ENCODE data around the gene FETUB.

The FETUB gene

GRCh38 chr3:186620213-186621092 lies 19.7 kb upstream of the FETUB start:
- Histone ChIP-seq H3K4me1 (peaks cover 8% of the 10 kb centered on the region), H3K9ac (no peak overlapping the region), H3K9me3 (no peaks in the 10 kb centered on the region), H3K36me3 (no peaks in the 10 kb centered on the region), H3K4me2 (no peak overlapping the region), H4K20me1 (no peaks in the 10 kb centered on the region), H3K4me3 (no peak overlapping the region), H3K27me3 (no peaks in the 10 kb centered on the region), H3K27ac (no peak overlapping the region)
- no peak for TF ChIP-seq Cebpa-rat (IDR thresholded peaks at IDR 0.05)

- no peaks in the 10 kb centered on the region for H3K27me3 ChIP-seq
- no peak for TF ChIP-seq Cebpa-rat (IDR thresholded peaks at IDR 0.05)
- H3K4me3 ChIP-seq = no peak overlapping the region
- no peak overlapping the region for H3K4me2 ChIP-seq
- H3K4me1 ChIP-seq = peaks cover 2% of the 10 kb centered on the region
- no peaks in the 10 kb centered on the region for H4K20me1 ChIP-seq
- no peak overlapping the region for H3K27ac ChIP-seq
- no peaks in the 10 kb centered on the region for H3K36me3 ChIP-seq
- no peaks in the 10 kb centered on the region for H3K9me3 ChIP-seq
- no peak overlapping the region for H3K9ac ChIP-seq
These were observed 18.1 kb upstream of the FETUB start for GRCh38 chr3:186621894-186622650.

- TF ChIP-seq Cebpa-rat (IDR thresholded peaks at IDR 0.05) = no peak
- Histone ChIP-seq H3K36me3 (no peaks in the 10 kb centered on the region), H3K4me1 (no peaks in the 10 kb centered on the region), H3K27me3 (no peaks in the 10 kb centered on the region), H3K4me3 (no peak overlapping the region), H4K20me1 (no peaks in the 10 kb centered on the region), H3K9me3 (no peaks in the 10 kb centered on the region), H3K27ac (no peak overlapping the region), H3K4me2 (no peak overlapping the region), H3K9ac (no peak overlapping the region)
These were observed 17.4 kb upstream of the FETUB start for GRCh38 chr3:186622651-186623310.

GRCh38 chr3:186624598-186624997 lies 15.6 kb upstream of the FETUB start:
- H3K27me3 ChIP-seq = no peaks in the 10 kb centered on the region
- no peak overlapping the region for H3K4me3 ChIP-seq
- H3K4me1 ChIP-seq = no peaks in the 10 kb centered on the region
- H4K20me1 ChIP-seq = no peaks in the 10 kb centered on the region
- no peak overlapping the region for H3K4me2 ChIP-seq
- no peaks in the 10 kb centered on the region for H3K9me3 ChIP-seq
- no peak for TF ChIP-seq Cebpa-rat (IDR thresholded peaks at IDR 0.05)
- H3K9ac ChIP-seq = no peak overlapping the region
- no peak overlapping the region for H3K27ac ChIP-seq
- no peaks in the 10 kb centered on the region for H3K36me3 ChIP-seq

- H3K36me3 ChIP-seq = no peaks in the 10 kb centered on the region
- no peaks in the 10 kb centered on the region for H3K27me3 ChIP-seq
- no peak for TF ChIP-seq Cebpa-rat (IDR thresholded peaks at IDR 0.05)
- no peak overlapping the region for H3K27ac ChIP-seq
- no peak overlapping the region for H3K4me3 ChIP-seq
- H3K4me2 ChIP-seq = no peak overlapping the region
- no peaks in the 10 kb centered on the region for H4K20me1 ChIP-seq
- H3K9me3 ChIP-seq = no peaks in the 10 kb centered on the region
- no peak overlapping the region for H3K9ac ChIP-seq
- H3K4me1 ChIP-seq = no peaks in the 10 kb centered on the region
These were observed 14.6 kb upstream of the FETUB start for GRCh38 chr3:186625600-186626042.

- Histone ChIP-seq H3K9ac (no peak overlapping the region), H3K4me2 (no peak overlapping the region), H3K4me3 (no peak overlapping the region), H3K27ac (no peak overlapping the region), H3K27me3 (no peaks in the 10 kb centered on the region), H4K20me1 (no peaks in the 10 kb centered on the region), H3K9me3 (no peaks in the 10 kb centered on the region), H3K4me1 (no peaks in the 10 kb centered on the region), H3K36me3 (no peaks in the 10 kb centered on the region)
- no peak for TF ChIP-seq Cebpa-rat (IDR thresholded peaks at IDR 0.05)
These were observed 13.8 kb upstream of the FETUB start for GRCh38 chr3:186626254-186626847.

GRCh38 chr3:186627852-186628414 lies 12.3 kb upstream of the FETUB start:
- Histone ChIP-seq H4K20me1 (no peaks in the 10 kb centered on the region), H3K4me3 (no peak overlapping the region), H3K9ac (no peak overlapping the region), H3K36me3 (no peaks in the 10 kb centered on the region), H3K27ac (no peak overlapping the region), H3K27me3 (no peaks in the 10 kb centered on the region), H3K9me3 (no peaks in the 10 kb centered on the region), H3K4me1 (no peaks in the 10 kb centered on the region), H3K4me2 (no peak overlapping the region)
- no peak for TF ChIP-seq Cebpa-rat (IDR thresholded peaks at IDR 0.05)

- no peaks in the 10 kb centered on the region for H3K27me3 ChIP-seq
- H3K4me1 ChIP-seq = no peaks in the 10 kb centered on the region
- H4K20me1 ChIP-seq = no peaks in the 10 kb centered on the region
- TF ChIP-seq Cebpa-rat (IDR thresholded peaks at IDR 0.05) = no peak
- no peaks in the 10 kb centered on the region for H3K9me3 ChIP-seq
- H3K27ac ChIP-seq = no peak overlapping the region
- no peak overlapping the region for H3K4me3 ChIP-seq
- H3K9ac ChIP-seq = no peak overlapping the region
- no peak overlapping the region for H3K4me2 ChIP-seq
- H3K36me3 ChIP-seq = no peaks in the 10 kb centered on the region
These were observed 11.4 kb upstream of the FETUB start for GRCh38 chr3:186628756-186629155.

GRCh38 chr3:186630950-186631641 lies 9.1 kb upstream of the FETUB start:
- H3K27me3 ChIP-seq = no peaks in the 10 kb centered on the region
- H4K20me1 ChIP-seq = no peaks in the 10 kb centered on the region
- no peak overlapping the region for H3K4me2 ChIP-seq
- no peak overlapping the region for H3K27ac ChIP-seq
- no peak for TF ChIP-seq Cebpa-rat (IDR thresholded peaks at IDR 0.05)
- no peak overlapping the region for H3K4me3 ChIP-seq
- no peaks in the 10 kb centered on the region for H3K36me3 ChIP-seq
- no peaks in the 10 kb centered on the region for H3K4me1 ChIP-seq
- H3K9ac ChIP-seq = no peak overlapping the region
- no peaks in the 10 kb centered on the region for H3K9me3 ChIP-seq

Measured in BLaER1 (cell line).